SJSA1 (cell line): ENCODE data around the gene CALM3. TPM values are rescaled to one million over a fixed set of nuclear protein-coding genes. Genes with fewer than 3 reads are reported as not detected.

ENCODE experiments used
- DNase-seq, 2 experiments: peaks; one replicate each; pipeline ENCODE4 v3.0.0-alpha.2; 2015 to 2020; ENCODE audit warnings: low spot score in 2 of 2, low read depth in 1 of 2
- H3K27ac ChIP-seq: fragments of 250-450 bp; sonication (Bioruptor Pico); 2 replicates; pipeline ENCODE4 v1.5.1; 2020; ENCODE audit warnings: mild to moderate bottlenecking, moderate library complexity
- H3K27me3 ChIP-seq: fragments of 250-450 bp; sonication (Bioruptor Pico); replicated peaks from 2 replicates; pipeline ENCODE4 v1.5.1; 2020; ENCODE audit warnings: mild to moderate bottlenecking, moderate library complexity
- H3K36me3 ChIP-seq: fragments of 250-450 bp; sonication (Bioruptor Pico); 2 replicates; pipeline ENCODE4 v1.5.1; 2020; ENCODE audit warnings: mild to moderate bottlenecking
- H3K4me1 ChIP-seq: fragments of 250-450 bp; sonication (Bioruptor Pico); replicated peaks from 2 replicates; pipeline ENCODE4 v1.6.1; 2021; ENCODE audit warnings: mild to moderate bottlenecking
- H3K4me3 ChIP-seq: fragments of 250-450 bp; sonication (Bioruptor Pico); 2 replicates; pipeline ENCODE4 v1.5.1; 2020; ENCODE audit warnings: mild to moderate bottlenecking
- H3K9me3 ChIP-seq: fragments of 250-450 bp; sonication (Bioruptor Pico); replicated peaks from 2 replicates; pipeline ENCODE4 v1.5.1; 2020; ENCODE audit warnings: mild to moderate bottlenecking
- total RNA-seq: library from RNA; depleted of rRNA; stranded (reverse); fragments of >200 nt; shearing (Covaris generic); gene quantifications from 2 replicates; pipeline ENCODE4 v1.2.3, GENCODE V29; 2014

CALM3 gene
- total RNA-seq, 1 experiment from 2014 or later: 232 TPM

DNA sequence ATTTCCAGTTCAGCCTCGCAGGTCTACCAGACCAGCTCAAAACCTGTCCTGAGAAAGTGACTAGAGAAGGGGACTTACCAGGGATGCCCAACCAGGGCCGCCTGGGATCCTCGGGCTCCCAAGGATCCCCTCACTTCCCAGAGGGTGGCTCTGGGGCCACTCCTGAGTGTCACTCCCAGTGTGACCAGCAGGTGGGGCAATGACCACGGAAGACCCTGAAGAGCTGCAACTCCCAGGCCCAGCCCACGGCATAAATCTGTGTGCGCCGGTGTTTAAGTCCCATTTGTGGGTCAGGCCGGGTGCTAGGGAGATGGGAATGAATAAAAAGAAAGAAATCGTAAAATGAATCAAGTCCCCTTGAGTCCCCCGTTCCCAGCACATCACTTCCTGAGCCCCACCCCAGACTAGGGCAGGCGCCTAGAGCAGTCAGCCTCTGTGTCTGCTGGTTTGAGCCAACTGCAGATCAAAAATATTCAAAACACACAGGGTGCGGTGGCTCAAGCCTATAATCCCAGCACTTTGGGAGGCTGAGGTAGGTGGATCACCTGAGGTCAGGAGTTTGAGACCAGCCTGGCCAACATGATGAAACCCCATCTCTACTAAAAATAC, 13.1 kb downstream of the CALM3 start:
- H3K27me3 ChIP-seq: no peaks in the 10 kb centered on the region
- H3K27ac ChIP-seq: no peak overlapping the region
- 0 out of 2 replicates have a peak, but pooled peaks cover 3% of the 10 kb centered on the region for H3K4me1 ChIP-seq
- DNase-seq: peak; percentile 68 to 81
- no peak overlapping the region for H3K4me3 ChIP-seq
- no peaks in the 10 kb centered on the region for H3K9me3 ChIP-seq
- peaks cover 19% of the 10 kb centered on the region for H3K36me3 ChIP-seq

DNA sequence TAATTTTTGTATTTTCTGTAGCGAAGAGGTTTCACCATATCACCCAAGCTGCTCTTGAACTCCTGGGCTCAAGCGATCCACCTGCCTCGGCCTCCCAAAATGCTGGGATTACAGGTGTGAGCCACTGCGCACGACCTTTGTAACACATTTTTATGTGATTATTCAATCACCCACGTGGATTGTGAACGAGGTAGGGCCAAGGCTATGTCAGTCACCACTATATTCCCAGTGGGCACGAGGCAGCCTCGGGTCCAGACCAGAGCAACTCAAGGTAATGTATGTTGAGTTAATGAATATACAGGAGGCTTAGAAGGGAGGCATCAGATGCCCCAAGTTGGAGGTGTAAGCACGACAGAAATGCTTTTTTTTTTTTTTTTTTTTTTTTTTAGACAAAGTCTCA, 14.8 kb downstream of the CALM3 start:
- H3K27me3 ChIP-seq: no peaks in the 10 kb centered on the region
- no peak overlapping the region for H3K4me3 ChIP-seq
- no peaks in the 10 kb centered on the region for H3K9me3 ChIP-seq
- H3K27ac ChIP-seq: no peak overlapping the region
- H3K36me3 ChIP-seq: peaks cover 3% of the 10 kb centered on the region
- H3K4me1 ChIP-seq: 0 out of 2 replicates have a peak, but pooled peaks cover 3% of the 10 kb centered on the region
- no peak for DNase-seq

DNA sequence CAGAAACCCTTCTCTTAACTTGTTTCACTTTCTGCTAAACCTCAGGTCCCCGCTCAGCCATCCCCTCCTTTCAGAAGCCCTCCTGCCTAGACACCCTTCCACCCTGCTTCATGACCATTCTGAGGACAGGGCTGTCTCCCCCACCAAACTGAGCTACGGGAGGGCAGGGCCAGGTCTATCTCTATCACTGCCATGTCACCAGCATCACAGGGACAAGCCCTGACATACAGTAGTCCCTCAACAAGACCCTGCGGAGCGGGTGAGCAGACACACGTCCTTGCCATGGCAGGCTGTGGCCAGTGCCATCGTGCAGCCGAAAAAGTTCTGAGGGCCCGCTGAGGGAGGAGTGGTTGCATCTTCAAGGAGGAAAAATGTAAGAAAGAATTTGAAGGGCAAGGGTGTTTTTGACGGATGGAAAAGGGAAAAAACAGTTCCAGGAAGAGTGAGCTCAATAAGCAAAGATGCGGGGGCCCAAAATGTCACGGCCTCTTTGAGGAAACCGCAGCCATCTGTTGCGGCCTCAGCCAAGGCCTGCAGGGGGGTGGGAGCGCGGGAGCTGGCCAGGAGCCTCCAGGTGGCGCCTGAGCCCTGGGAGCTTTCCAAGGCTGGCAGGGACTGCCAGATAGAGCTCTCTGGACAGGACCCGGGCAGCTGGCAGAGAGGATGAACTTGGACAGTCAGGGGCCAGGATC, 15.6 kb downstream of the CALM3 start:
- H3K27ac ChIP-seq: no peak overlapping the region
- no peak for DNase-seq
- no peak overlapping the region for H3K4me3 ChIP-seq
- H3K27me3 ChIP-seq: no peaks in the 10 kb centered on the region
- H3K9me3 ChIP-seq: no peaks in the 10 kb centered on the region
- H3K4me1 ChIP-seq: no peaks in the 10 kb centered on the region
- no peaks in the 10 kb centered on the region for H3K36me3 ChIP-seq

DNA sequence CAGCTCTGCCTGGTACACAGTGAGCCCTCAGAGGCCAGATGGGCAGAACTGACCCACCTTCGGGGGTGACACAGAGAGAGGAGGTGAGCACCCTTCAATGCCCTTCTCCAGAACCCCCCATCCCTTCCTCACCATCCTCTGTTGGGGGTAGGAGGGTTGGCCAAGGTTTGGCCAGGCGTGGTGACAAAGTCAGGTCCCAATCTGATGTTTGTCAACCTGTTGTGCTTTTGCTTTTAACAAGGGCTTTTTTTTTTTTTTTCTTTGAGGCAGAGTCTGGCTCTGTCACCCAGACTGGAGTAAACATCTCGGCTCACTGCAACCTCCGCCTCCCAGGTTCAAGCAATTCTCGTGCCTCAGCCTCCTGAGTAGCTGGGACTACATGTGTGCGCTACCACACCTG, 16.5 kb downstream of the CALM3 start:
- no peak overlapping the region for H3K4me3 ChIP-seq
- no peaks in the 10 kb centered on the region for H3K9me3 ChIP-seq
- DNase-seq: no peak

DNA sequence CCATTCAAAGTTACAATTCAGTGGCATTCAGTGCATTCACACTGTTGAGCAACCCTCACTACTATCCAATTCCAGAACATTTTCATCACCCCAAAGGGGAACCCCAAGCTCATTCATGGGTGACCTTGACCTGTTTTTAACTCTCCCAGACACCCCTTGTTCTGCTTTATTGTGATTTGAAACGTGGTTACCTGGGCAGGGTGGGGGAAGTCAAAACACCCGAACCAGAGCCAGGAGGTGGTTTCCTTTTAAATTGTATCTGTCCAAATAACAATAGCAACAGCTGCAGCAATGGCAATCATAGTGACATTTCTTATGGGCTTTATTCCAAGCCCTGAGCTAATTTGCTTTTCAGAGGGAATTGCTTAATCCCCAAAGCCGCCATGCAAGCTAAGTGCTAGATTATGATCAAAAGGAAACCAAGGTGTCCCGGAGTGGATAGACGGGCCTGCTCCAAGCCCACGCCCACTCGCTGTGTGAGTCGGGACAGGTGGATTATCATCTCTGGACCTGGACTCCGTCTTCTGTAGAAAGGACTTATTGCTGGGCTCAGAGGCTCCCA, 17.6 kb downstream of the CALM3 start:
- Histone ChIP-seq H3K27me3 (no peaks in the 10 kb centered on the region), H3K27ac (no peak overlapping the region), H3K36me3 (no peaks in the 10 kb centered on the region), H3K4me3 (no peak overlapping the region), H3K4me1 (no peaks in the 10 kb centered on the region), H3K9me3 (no peaks in the 10 kb centered on the region)
- DNase-seq: no peak

More for the DNA sequence above, 16.5 kb downstream of the CALM3 start:
- Histone ChIP-seq H3K27ac (no peak overlapping the region), H3K36me3 (no peaks in the 10 kb centered on the region), H3K4me1 (no peaks in the 10 kb centered on the region), H3K27me3 (no peaks in the 10 kb centered on the region)

DNA sequence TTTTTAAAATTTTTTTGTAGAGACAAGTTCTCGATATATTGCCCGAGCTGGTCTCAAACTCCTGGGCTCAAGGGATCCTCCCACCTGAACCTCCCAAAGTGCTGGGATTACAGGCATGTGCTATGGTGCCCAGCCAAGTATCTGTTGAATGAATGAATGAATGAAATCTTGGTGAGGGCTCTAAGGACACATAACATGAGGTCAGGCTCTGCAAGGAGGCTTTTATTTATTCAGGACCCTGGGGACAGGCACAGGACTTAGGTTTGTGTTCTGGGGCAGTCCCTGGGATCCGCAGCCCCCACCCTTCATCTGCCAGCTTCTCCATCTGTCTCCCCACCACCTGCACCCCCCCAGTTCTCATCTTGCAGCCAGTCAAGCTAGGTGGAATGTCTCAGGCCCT, 19.1 kb downstream of the CALM3 start:
- no peaks in the 10 kb centered on the region for H3K9me3 ChIP-seq
- no peaks in the 10 kb centered on the region for H3K36me3 ChIP-seq
- H3K27me3 ChIP-seq: no peaks in the 10 kb centered on the region
- H3K4me1 ChIP-seq: no peaks in the 10 kb centered on the region; the same call in 1 of the 2 replicates
- no peak for DNase-seq
- H3K4me3 ChIP-seq: no peak overlapping the region
- H3K27ac ChIP-seq: no peak overlapping the region

DNA sequence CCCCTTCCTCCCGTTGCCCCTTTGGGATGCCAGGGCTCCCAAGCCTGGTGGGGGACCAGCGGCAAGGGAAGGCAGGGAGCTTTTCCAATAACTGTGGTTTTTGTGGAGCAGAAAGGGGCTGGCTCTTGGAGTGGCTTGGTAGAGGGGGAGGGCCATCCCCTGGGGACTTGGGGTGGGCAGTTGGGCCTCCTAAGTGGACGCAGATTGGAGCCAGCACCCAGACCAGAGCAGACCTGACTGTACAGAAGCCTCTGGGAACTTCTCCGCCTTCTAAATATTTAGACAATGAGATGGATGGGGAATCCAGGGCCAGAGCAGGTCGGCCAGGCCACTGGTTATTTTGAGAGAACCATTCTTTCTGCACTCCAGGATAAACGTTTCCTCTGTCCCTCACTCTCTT, 19.6 kb downstream of the CALM3 start:
- Histone ChIP-seq H3K4me1 (no peaks in the 10 kb centered on the region; the same call in 1 of the 2 replicates), H3K36me3 (no peaks in the 10 kb centered on the region), H3K27ac (no peak overlapping the region), H3K9me3 (no peaks in the 10 kb centered on the region), H3K27me3 (no peaks in the 10 kb centered on the region), H3K4me3 (no peak overlapping the region)
- no peak for DNase-seq

DNA sequence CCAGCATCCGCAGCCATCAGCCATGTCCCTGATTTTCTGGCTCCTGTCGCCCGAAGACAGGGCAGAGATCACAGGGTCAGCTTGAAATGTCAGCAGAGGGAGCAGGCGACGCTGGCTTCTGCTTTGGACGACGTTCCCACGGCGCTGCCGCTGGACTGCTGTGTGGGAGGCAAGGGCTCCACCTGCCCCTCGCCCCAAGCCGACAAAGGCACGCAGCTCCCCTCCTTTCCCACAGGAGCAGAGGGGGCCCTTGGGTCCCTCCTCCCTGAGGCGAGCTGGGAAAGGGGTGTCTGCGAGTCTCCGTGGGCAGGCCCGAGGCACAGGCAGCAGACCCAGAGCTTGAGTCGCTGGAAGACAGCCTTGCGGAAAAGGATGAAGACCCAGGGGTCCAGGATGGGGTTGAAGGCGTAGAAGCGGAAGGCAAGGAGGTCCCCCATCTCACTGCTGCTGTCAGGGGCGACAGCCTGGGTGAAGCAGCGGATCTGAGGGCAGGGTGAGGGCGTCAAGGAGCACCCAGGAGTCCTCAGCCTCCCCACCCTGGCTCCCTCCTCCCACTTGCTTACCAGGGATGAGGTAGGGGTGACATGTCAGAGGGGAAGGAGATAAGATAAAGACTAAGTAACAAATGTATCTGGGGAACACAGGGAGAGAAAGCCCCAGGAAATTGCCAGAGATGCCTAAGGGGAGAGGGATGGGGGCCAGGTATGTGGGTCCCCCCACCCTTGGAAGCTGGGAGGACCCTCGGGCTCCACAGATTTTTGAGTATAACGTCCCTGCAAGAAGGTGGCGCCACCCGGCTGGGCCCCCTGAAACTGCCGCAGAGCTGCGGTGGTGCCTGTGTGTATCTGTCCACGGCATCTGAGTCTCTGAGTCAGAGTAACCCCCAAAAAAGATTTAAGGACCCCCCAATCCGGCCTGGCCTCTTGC, 20.3 kb downstream of the CALM3 start:
- Histone ChIP-seq H3K36me3 (no peaks in the 10 kb centered on the region), H3K9me3 (no peaks in the 10 kb centered on the region), H3K27me3 (no peaks in the 10 kb centered on the region), H3K4me1 (no peaks in the 10 kb centered on the region; the same call in 1 of the 2 replicates), H3K27ac (no peak overlapping the region), H3K4me3 (no peak overlapping the region)
- no peak for DNase-seq

DNA sequence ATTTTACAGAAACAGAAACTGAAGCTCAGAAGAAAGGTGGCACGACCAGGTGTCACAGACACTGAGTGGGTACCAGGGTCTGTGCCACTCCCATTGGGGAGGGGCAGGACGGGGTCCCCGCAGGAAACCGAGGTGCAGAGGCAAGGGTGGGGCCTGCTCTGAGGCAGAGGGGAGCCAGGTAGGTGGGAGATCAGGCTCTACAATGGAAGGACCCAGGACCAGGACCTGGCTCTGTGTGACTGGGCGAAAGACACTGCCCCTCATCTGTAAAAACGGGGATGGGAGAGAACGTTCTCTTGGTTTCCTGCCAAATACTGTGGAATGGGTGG, 21.0 kb downstream of the CALM3 start:
- Histone ChIP-seq H3K27me3 (no peaks in the 10 kb centered on the region), H3K9me3 (no peaks in the 10 kb centered on the region), H3K4me3 (no peak overlapping the region), H3K36me3 (no peaks in the 10 kb centered on the region), H3K27ac (no peak overlapping the region), H3K4me1 (no peaks in the 10 kb centered on the region; the same call in 1 of the 2 replicates)
- no peak for DNase-seq

DNA sequence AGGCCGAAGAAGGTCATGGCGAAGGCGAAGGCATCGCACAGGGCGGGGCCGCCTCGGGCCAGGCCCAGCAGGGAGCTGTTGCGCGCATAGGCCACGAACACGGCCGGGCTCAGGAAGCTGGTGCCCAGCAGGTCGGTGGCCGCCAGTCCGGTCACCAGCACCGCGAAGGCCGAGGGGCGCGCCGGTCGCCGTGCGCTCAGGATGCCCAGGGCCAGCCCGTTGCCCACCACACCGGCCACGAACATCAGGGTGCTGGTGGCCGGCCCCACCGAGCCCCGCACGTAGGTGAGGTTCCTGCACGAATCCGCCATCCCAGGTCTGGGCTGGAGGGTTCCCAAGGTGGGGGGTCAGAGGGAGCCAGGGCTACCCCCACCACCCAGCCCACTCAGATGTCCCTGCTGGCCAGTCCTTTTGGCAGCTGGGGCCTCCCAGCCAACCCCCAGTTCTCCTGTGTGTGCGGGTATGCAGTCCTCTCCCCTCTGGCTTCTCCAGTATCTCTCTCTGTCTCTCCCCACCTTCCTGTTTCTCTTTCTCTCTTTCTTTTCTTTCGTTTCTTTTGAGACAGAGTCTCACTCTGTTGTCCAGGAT, 22.9 kb downstream of the CALM3 start:
- Histone ChIP-seq H3K9me3 (no peaks in the 10 kb centered on the region), H3K27ac (no peak overlapping the region), H3K27me3 (no peaks in the 10 kb centered on the region), H3K4me1 (no peaks in the 10 kb centered on the region; the same call in 1 of the 2 replicates), H3K4me3 (no peak overlapping the region), H3K36me3 (no peaks in the 10 kb centered on the region)
- DNase-seq: no peak

DNA sequence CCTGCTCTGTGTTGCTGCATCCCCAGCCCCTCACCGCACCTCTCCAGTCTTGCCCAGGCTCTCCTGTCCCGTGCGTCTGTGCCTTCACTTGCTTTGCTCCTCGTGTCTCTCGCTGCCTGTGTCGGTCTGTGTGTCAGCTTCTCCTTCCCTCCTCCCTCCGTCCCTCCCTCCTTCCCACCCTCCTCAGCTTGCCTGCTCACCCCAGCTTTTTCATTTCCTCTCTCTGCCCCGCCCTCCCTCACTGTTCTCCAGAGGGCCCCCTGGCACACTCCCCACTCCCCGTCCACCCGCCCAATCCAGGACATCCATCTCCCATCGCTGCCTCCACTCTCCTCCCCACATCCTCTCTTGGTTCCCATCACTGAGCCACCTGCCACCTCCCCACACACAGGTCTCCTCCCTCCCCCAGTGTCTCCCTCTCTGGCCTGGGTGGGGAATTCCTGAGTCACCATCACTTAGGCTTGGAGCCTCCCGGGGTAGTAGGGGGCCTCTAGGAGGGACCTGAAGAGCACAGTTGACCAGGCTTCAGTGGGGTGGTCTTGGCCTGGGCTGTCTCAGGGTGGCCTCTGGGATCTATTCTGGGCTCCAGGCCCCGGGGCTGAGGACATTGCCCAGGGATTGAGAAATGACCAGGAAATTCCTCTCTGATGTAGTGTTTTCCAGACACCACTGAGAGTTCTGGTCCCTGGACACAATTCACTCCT, 24.0 kb downstream of the CALM3 start, which contains the start of gene PTGIR:
Gene PTGIR (minus strand): TSS at position 132 of the 704 bp plus-strand sequence. CDS start 864 bp downstream, outside the sequence.
- H3K27ac ChIP-seq: no peak within 1 kb of the TSS
- H3K9me3 ChIP-seq: no peaks in the 10 kb centered on the region
- no peak for DNase-seq
- no peaks in the 10 kb centered on the region for H3K36me3 ChIP-seq
- H3K4me1 ChIP-seq: no peaks in the 10 kb centered on the region; the same call in 1 of the 2 replicates
- no peak within 1 kb of the TSS for H3K4me3 ChIP-seq
- no peaks in the 10 kb centered on the region for H3K27me3 ChIP-seq

DNA sequence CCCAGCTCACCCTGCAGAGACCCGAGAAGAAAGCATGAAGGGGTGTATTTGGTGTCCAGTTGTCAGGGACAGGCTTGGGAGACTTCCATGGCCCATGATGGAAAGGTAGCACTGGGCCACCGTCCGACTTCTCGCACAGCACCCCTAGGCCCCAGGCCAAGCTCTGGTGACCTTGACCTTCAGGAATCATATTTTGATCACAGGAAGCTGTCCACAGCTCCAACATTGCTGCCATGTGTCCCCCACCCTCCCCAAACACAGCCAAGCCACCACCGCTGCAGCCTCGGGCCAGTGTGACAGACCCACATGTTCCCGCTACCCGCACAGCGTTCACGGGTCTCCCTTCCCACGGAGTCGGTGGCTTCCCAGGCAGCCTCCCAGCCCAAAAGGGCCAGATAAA, 24.6 kb downstream of the CALM3 start:
- Histone ChIP-seq H3K27ac (no peak overlapping the region), H3K27me3 (no peaks in the 10 kb centered on the region), H3K9me3 (no peaks in the 10 kb centered on the region), H3K4me1 (no peaks in the 10 kb centered on the region; the same call in 1 of the 2 replicates), H3K4me3 (no peak overlapping the region), H3K36me3 (no peaks in the 10 kb centered on the region)
- DNase-seq: no peak

DNA sequence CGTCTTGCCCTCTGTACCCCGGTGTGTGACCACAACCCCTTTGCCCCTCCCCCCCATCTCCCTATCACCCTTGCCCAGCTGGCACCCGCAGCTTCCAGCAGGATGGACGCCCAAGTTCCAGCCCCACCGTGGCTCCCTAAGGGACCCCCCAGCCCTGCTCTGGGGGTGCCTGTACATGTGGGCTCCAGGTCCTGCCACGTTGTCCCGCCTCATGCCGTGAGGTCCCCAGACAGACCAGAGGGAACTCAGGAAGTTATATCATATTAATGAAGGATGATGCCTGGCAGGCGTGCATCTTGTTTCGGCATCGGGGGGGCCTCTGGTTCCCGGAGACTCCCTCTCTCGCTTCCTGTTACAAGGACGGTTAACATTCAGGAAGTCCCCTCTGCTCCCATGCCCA, 25.3 kb downstream of the CALM3 start:
- H3K27me3 ChIP-seq: no peaks in the 10 kb centered on the region
- no peaks in the 10 kb centered on the region for H3K36me3 ChIP-seq
- no peak for DNase-seq
- no peaks in the 10 kb centered on the region; the same call in 1 of the 2 replicates for H3K4me1 ChIP-seq
- no peaks in the 10 kb centered on the region for H3K9me3 ChIP-seq
- H3K27ac ChIP-seq: no peak overlapping the region
- H3K4me3 ChIP-seq: no peak overlapping the region
